HG02588 (cell line): ENCODE data around the gene UNK.

Source experiments
- ATAC-seq: cut with Tn5 transposase; IDR thresholded peaks from one replicate; pipeline ENCODE4 v1.9.1; 2021; ENCODE audit warnings: mild to moderate bottlenecking, moderate library complexity; ENCODE audit not compliant: unreplicated experiment

Gene UNK

DNA sequence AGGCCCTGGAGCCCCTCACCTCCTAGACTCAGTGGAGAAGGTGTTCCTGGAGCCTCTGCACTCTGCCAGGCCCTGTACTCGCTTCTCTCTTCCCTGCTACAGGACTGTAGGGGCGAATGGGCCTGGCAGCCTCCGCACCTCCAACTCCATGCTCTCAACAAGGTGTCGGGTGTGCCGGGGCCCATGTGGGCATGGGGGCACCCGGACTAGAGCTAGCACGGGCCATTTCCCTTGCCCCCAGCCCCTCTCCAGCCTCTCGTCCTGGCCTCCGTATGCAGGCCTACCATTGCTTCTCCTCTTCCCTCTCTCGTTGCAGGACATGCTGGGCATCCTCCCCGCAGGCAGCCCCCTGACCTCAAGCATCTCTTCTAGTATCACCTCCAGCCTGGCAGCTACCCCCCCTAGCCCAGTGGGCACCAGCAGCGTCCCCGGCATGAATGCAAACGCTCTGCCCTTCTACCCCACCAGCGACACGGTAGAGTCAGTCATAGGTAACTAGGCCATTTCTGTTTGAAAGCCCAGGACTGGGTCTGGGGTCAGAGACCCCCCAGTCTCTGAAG lies 33.8 kb downstream of the UNK start:
- no peak for ATAC-seq

DNA sequence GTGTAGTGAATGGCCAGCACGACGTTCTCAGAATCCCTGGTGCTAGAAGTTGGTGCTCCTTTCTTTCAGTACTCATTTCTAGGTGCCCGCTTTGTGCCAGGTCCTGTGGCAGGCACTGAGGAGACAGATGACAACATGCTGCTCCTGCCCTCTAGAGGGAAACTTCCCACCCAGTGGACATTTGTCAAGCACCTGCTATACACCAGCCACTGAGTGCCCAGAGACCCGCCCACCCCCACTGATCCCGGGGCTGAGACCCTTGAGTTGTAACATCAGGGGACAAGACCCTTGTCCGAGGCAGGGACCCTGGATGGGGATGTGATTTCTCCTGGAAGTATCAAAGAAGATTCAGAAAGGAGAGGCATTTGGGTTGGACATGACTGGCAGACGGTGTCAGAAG lies 34.5 kb downstream of the UNK start:
- no peak for ATAC-seq

DNA sequence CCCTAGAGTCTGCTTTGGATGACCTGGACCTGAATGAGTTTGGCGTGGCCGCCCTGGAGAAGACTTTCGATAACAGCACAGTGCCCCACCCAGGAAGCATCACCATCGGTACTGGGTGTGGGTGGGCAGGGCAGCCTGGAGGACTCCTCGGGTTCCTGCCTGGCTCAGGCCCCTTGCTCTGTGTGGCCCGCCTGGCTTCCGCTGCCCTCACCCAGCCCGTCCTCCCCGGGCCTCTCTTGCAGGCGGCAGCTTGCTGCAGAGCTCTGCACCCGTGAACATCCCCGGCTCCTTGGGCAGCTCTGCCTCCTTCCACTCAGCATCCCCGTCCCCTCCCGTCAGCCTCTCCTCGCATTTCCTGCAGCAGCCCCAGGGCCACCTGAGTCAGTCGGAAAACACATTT lies 35.1 kb downstream of the UNK start:
- ATAC-seq: no peak

DNA sequence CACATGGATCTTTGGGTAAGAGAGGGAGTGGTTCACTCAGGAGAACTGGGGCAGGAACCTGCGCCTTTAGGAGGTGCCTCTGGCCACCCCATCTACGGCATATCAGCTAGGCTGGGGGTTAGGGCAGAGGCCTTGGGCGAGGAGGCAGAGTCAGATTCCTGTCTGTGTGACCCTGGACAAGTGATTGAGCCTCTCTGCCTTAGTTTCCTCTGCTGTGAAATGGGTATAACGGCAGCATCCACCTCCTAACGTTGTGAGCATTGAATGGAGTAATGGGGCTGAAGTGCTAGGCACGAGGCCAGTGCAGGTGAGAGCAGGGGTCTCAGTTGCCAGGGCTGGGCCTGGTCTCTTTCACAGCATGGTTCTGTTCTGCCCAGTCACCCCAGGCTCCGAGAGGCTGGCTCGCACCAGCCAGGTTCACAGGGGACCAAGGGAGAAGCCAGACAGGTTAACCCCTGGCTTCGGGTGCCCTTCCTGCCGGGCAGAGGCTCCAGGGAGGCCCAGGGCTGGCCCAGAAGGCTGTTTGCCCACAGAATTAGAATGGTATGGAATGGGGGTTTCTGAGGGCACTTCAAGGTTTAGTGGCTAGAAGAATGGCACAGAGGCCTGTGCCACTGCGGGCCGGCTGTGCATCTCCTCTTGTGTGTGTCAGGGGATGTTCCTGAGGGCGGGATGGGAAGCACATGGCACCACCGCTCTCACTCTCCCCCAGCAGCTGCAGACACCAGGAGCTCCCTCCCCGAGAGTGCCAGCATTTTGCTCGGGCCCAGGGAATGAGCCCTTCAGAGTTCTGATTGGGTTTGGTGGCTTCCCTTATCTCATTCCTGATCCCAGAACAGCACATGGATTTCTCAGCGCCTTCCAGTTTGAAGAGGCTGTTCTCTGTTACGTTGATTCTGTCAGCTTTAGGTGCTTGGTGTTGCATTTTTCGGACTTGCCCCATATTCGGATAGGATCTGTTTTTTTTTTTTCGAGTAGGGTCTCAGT lies 35.8 kb downstream of the UNK start:
- ATAC-seq: no peak

DNA sequence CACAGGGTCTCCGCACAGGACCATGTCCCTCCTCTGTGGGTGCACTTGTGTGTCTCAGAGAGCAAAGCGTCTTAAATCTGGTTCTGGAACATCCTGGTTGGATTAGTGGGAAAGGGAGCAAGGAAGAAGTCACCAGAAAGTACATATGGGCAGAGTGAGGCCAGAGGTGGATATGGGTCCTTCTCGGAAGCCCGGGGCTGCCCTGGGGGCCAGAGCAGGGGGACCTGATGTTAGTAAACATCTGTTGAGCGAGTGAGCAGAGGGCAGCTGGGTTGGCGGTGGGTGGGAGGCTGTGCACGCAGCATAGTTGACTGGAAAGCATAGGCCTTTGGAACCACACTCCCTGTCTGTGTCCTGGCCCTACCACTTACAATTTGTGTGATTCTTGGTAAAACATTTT lies 36.9 kb downstream of the UNK start:
- ATAC-seq: no peak

DNA sequence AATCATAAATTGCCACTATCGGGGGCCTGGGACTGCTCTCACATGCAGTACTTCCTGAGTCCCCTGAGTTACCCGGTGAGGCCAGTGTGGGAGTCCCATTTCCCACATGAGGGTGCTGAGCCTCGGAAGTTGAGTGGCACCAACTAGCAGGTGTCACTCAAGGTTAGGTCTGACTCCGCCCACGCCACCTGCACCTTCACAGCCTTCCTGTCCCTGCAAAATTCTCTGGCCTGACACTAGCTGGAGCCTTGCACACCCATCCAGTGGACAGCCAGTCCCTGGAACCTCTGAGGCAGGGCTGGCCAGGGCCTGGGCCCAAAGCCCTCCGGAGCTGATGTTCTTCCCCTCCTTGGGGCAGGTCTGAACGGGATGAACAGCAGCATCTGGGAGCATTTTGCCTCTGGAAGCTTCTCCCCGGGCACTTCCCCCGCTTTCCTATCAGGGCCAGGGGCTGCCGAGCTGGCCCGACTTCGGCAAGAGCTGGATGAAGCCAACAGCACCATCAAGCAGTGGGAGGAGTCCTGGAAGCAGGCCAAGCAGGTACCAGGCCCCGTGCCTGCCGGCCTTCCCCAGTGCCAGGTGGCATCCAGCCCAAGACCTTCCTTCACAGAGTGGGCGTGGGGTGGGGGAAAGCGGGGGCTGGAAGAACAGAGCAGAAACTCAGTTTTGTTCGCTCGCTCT lies 37.7 kb downstream of the UNK start:
- no peak for ATAC-seq

DNA sequence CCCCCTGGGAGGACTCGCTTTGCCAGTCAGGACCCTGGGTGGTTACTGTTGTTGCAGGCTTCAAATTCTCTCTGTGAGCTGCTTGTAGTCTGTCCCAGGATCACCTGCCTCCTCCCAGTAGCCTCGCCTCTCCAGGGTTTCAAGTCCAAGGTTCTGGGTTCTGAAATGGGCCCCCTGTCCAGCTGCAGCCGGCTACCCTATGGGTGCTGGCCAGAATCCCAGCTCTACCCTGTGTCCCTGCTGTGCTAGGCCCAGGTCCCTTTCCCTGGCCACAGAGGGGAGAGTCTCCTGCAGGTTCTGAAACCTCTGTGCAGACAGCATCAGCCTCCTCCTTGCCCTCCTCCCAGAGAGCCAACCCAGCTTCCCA lies 38.2 kb downstream of the UNK start:
- ATAC-seq: no peak

DNA sequence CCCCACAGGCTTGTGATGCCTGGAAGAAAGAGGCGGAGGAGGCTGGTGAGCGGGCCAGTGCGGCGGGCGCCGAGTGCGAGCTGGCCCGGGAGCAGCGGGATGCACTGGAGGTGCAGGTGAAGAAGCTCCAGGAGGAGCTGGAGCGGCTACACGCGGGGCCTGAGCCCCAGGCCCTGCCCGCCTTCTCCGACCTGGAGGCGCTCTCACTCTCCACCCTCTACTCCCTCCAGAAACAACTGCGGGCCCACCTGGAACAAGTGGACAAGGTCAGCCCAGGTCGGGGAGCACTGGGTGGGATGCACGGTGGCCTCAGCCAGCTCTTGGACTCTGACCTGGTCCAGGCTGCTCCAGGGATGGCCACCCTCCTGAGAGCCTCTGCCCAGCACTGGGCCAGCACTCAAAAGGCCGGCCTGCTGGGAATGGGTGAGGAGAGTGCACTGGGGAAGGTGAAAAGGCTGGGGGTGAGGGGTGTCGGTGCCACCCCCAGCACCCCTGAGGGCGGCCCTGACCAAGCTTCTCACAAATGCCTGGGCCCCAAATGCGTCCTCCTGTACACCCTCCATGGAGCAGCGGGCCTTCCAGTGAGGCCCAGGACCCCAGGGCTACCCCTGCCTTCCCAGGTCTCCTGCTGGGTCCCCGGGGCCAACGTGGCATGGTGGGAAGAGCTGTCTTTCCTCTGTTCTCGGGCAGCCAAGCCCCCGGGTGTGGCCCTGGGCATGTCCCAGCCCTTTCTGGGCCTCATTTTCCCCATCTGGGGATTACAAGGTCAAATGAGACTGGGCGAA lies 38.8 kb downstream of the UNK start:
- ATAC-seq: no peak

DNA sequence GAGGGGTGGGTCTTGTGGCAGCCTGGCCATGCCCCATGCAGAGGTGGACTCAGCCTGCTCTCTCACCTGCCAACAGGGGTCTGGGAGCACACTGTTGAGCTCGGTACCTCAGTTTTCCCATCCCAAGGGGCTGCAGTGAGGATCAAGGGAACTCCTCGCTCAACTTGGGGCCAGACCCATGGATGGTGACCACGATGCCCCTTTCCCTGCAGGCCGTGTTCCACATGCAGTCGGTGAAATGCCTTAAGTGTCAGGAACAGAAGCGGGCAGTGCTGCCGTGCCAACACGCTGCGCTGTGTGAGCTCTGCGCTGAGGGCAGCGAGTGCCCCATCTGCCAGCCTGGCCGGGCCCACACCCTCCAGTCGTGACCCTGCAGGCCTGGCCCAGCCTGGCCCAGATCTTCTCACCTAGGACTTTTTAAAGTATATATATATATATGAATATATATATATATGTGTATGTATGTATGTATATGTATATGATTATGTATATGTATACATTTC lies 39.5 kb downstream of the UNK start:
- no peak for ATAC-seq

DNA sequence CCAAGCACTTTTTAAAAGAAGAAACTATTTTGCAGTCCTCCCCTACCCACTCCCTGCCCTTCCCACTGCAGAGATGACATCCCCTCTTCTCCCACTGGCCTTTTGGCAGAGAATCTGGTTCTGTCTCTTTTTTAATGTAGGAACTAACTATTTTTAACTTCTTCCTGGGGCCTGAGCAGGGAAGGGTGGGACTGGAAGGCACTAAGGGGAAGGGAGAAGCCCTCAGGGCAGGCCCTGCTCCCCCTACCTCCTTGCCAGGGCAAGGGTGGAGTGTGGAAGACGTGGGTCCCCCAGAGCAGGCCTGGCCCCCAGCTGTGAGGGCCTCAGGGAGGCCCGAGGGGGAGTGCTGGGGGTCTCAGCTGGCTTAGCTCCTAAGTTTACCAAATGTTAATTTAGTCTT lies 40.1 kb downstream of the UNK start:
- ATAC-seq: no peak

DNA sequence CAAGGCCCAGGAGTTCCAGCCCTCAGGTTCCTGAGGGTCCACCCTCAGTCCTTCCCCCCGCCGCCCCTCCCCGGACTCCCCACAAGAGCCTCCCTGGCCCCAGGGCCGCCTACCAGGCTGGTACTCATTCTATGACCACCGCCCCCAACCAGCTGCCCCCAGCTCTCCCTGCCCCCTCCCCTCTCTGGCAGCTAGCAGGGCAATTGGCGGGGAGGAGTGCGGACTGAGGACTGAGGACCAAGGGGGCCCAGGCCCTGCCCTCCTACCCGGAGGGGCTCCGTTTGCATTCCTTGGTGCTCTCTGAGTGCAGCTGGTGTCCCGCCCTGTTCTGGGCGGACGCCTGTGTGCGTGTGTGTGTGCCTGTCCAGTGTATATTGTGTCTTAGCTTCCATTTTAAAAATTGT lies 40.5 kb downstream of the UNK start:
- ATAC-seq: no peak

DNA sequence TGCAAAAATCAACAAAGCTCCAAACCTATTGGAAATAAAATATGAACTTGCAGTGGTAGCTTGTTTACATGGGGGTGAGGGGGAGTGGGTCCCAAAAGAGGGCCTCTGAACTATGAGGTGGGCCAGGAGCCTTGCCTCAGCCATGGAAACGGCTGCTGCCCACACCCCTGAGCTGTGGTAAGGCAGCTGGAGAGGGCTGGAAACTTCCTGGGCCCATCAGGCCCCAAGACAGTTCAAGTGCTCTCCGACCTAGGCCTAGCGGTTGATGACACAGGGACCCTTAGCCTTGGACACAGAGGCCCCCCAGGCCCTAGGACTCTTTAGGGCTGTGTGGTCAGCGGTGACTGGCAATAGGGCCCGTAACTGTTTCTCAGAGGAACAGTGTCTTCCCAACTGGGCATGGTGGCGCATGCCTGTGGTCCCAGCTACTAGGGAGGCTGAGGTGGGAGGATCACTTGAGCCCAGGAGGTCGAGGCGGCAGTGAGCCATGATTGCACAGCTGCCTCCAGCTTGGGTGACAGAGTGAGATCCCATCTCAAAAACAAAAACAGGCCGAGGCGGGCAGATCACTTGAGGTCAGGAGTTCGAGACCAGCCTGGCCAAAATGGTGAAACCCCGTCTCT lies 41.3 kb downstream of the UNK start:
- no peak for ATAC-seq

DNA sequence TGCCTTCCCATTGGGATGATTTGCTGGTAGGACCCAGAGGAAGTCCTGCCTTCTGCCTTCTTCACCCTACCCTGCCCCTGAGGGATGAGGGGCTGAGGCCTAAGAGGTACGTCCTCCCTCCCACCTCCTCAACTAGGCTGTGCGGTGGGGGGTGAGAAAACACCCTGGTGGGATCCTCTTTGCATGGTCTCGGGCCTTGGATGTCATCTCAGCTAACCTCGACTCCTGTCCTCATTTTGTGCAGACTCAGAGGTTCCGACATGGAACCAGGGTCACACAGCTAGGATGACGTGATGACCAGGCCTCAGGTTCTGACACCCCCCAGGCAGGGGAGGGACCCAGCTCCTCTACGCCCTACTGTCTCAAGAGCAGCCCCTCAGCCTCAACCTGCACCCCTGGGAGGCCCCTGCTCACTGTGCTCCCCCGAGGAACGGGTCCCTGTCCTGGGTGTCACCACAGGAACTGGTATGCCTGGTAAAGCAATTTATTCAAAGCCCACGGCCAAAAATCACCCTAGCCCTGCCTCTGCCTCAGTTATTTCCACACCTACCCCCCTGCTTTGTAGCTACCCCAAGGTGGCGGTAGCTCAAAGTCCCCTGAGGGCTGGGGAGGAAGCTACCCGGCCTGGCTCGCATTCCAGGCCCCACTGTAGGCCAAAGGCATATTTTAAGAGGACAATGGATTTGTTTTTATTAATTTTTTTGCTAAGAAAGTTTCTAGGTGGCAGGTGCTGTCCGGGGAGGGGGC lies 42.1 kb downstream of the UNK start:
- no peak for ATAC-seq

DNA sequence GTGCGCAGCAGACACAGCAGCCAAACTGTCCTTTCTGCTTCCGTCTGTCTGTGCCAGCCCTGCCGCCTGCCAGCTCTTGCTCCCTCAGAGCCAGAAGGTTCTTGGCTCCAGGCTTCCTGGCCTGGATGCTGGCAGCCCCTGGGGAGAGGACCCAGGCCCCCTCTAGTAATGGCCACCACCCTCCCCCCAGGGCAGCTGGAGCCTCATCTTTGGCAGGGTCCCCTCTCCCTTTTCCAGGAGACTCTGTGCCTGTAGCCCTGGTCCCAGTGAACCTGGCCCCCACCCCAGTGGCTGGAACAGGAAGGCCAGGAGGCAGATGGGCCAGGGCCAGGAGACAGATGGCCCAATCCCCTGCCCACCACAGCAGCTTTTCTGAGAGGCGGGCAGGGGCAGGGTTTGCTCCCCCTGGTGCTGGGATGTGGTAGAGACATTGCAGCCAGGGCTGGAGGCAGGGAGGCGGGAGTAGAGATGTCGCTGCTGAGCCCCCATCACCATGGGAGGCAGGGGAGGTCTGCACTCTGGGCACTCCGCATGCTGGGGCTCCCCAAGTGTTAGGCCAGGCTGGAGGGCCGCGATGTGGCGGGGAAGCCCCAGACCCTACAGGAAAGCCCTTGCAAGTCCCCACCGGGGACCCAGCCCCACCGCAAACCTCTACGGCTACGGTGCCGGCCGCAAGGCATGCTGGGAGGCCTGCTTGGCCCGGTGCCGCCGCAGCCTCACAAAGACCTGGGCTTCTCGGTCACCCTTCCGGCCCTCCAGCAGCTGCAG lies 42.9 kb downstream of the UNK start:
- no peak for ATAC-seq

DNA sequence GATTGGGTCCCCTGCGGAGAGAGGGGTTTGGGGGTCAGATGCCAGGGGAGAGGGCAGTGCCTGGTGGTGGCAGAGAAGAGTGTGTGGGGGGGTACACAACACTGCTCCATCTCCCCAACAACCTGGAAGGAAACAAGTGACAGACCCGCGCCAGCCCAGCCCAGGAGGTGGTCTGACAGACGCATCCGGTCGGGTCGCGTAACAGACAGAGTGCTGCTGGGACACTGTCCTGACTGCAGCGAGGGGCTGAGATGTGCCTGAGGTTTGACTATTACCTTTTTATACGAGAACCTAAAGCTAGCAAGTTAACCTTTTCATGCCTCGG lies 43.4 kb downstream of the UNK start:
- ATAC-seq: no peak

DNA sequence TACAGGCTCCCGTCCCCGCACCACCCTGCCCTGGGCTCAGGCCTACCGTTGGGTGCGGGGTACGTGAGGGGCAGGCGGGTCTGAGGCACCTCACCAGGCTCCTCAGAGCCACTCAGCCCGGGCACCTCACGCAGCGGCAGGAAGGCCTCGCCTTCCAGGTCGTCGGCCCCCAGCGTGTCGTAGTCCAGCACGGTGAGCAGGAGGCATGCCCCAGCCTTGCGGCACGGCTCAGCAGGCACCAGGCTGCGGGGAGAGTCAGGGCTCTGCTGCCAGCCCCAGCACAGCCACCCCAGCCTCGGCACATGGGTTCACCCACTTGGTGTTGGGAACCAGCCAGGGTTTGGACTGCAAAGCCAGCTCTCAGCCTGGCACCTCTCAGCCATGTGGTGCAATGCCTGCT lies 44.1 kb downstream of the UNK start:
- no peak for ATAC-seq

DNA sequence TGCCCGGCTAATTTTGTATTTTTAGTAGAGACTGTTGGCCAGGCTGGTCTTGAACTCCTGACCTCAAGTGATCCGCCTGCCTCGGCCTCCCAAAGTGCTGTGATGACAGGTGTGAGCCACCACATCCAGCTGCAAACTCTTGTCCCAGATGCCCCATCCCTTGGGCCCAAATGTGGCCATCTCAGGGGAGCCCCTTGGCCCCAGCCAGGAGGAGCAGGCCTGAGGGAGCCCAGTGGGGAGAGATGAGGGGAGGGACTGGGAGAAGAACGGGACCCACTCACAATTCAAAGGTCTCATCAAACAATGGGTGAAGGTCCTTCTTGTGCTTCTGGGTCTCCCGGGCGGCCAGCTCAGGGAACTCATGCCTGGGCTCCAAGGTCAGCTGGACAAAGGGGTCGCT lies 45.1 kb downstream of the UNK start:
- no peak for ATAC-seq

DNA sequence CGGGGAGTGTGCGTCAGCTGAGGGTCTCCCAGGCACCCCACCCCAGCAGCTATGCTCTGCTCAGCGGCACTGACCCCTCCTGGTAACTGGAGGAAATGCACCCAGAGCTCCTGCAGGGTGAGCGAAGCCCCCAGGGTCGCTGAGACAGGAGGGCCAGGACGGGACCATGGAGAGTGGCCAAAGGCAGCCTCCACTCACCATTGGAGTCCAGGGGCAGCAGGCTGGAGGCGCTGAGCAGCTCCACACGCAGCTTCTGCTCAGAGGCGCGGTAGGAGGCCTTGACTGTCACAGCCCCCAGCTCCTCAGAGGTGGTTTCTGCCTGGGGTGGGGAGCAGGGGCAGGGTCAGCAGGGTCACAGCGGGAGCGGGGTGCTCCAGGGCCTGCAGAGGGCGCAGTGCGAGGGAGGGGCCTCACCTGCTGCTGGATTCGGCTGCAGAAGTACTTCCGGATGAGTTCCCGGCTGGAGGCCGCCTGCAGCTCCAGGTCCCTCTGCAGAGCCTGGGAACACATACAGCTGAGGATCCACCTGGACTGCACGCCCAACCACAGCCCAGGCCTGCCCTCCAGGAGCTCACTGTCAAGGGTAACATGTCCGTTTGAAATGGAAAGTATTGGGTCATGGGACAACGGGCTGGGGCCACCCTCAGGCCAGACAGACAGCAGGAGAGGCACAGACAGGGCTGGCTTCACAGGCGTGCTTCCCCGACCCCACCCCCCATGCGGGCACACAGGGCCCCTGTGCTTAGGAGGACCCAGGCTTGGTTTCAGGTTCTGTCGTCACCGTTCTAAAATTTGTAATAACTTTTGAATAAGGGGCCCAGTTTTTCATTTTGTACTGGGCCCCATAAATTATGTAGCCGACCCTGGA lies 45.8 kb downstream of the UNK start:
- no peak for ATAC-seq
